SK-N-SH (cell line): ENCODE results near the gene APPL2.

Experiments
- EZH2phosphoT487 ChIP-seq: fragments of 200-600 bp; sonication (generic); IDR thresholded peaks from 2 replicates; pipeline ENCODE4 v1.6.1; 2017; ENCODE audit warnings: low read depth, mixed run types, mild to moderate bottlenecking, antibody characterized with exemption, moderate library complexity, borderline replicate concordance
- GABPA ChIP-seq: IDR thresholded peaks from 2 replicates; pipeline ENCODE4 v1.4.0; 2012; ENCODE audit warnings: low read depth, mild to moderate bottlenecking
- MXI1 ChIP-seq: IDR thresholded peaks from 2 replicates; pipeline ENCODE4 v1.6.1; 2012; ENCODE audit warnings: mild to moderate bottlenecking, low read depth, low read length, improper control_type of control experiment
- POLR2AphosphoS5 ChIP-seq: IDR thresholded peaks from 2 replicates; pipeline ENCODE4 v1.6.1; 2012; ENCODE audit warnings: low read depth, low read length
- TAF1 ChIP-seq: IDR thresholded peaks from 2 replicates; pipeline ENCODE4 v1.6.1; 2012; ENCODE audit warnings: low read depth, mild to moderate bottlenecking, low read length, moderate library complexity, borderline replicate concordance
- TF ChIP-seq, protein P1 (sequence below): fragments of 150-350 bp; IDR thresholded peaks from 2 replicates; pipeline ENCODE4 v1.6.1; 2016; ENCODE audit warnings: mild to moderate bottlenecking, low read depth, low read length
- TF ChIP-seq, protein P2 (sequence below): fragments of 200-600 bp; sonication (generic); IDR thresholded peaks from 2 replicates; pipeline ENCODE4 v1.6.1; 2017; ENCODE audit warnings: antibody characterized with exemption, mild to moderate bottlenecking, moderate library complexity
- TF ChIP-seq, protein P3 (sequence below): fragments of 150-350 bp; IDR thresholded peaks from 2 replicates; pipeline ENCODE4 v1.6.1; 2017; ENCODE audit warnings: antibody characterized with exemption, low read length, low read depth, borderline replicate concordance
- TF ChIP-seq, protein P4 (sequence below): IDR thresholded peaks from 2 replicates; pipeline ENCODE4 v1.6.1; 2012; ENCODE audit warnings: mild to moderate bottlenecking, low read depth, low read length, moderate library complexity

DNA sequence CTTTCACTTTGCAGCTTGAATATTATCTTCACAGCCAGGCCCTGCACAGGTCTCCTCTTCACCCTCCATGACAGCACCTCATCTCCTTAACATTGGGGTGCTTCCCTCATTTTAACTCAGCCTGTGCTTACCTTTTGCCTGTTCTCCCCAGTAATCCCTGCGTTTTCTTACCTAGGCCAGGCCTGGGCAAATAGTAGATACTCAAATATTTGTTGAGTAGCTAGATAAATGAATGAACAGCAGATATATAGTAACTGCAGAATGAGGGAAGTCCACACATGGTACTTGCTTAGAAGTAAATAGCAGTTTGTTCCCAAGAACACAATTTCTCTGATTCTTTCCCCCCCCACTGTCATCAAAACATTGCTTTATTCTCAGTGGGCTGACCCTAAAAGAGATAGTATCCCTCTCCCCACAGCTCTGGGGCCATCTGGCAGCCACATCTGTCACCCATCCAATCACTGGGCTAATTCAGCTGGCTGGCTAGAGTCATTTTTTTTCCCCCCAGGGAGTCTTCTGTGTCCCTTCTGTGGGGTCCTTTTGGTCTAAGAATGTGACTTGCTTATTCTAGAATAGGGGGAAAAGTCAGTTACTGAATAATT lies 43.2 kb downstream of the APPL2 start:
- TF ChIP-seq, protein P1, sequence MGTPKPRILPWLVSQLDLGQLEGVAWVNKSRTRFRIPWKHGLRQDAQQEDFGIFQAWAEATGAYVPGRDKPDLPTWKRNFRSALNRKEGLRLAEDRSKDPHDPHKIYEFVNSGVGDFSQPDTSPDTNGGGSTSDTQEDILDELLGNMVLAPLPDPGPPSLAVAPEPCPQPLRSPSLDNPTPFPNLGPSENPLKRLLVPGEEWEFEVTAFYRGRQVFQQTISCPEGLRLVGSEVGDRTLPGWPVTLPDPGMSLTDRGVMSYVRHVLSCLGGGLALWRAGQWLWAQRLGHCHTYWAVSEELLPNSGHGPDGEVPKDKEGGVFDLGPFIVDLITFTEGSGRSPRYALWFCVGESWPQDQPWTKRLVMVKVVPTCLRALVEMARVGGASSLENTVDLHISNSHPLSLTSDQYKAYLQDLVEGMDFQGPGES, result no peak
- TF ChIP-seq, protein P2, sequence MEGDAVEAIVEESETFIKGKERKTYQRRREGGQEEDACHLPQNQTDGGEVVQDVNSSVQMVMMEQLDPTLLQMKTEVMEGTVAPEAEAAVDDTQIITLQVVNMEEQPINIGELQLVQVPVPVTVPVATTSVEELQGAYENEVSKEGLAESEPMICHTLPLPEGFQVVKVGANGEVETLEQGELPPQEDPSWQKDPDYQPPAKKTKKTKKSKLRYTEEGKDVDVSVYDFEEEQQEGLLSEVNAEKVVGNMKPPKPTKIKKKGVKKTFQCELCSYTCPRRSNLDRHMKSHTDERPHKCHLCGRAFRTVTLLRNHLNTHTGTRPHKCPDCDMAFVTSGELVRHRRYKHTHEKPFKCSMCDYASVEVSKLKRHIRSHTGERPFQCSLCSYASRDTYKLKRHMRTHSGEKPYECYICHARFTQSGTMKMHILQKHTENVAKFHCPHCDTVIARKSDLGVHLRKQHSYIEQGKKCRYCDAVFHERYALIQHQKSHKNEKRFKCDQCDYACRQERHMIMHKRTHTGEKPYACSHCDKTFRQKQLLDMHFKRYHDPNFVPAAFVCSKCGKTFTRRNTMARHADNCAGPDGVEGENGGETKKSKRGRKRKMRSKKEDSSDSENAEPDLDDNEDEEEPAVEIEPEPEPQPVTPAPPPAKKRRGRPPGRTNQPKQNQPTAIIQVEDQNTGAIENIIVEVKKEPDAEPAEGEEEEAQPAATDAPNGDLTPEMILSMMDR, result no peak
- no peak for TF ChIP-seq MXI1
- TF ChIP-seq, protein P3, sequence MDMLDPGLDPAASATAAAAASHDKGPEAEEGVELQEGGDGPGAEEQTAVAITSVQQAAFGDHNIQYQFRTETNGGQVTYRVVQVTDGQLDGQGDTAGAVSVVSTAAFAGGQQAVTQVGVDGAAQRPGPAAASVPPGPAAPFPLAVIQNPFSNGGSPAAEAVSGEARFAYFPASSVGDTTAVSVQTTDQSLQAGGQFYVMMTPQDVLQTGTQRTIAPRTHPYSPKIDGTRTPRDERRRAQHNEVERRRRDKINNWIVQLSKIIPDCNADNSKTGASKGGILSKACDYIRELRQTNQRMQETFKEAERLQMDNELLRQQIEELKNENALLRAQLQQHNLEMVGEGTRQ, result no peak
- no peak for TF ChIP-seq POLR2AphosphoS5
- no peak for TF ChIP-seq GABPA
- TF ChIP-seq, protein P4, sequence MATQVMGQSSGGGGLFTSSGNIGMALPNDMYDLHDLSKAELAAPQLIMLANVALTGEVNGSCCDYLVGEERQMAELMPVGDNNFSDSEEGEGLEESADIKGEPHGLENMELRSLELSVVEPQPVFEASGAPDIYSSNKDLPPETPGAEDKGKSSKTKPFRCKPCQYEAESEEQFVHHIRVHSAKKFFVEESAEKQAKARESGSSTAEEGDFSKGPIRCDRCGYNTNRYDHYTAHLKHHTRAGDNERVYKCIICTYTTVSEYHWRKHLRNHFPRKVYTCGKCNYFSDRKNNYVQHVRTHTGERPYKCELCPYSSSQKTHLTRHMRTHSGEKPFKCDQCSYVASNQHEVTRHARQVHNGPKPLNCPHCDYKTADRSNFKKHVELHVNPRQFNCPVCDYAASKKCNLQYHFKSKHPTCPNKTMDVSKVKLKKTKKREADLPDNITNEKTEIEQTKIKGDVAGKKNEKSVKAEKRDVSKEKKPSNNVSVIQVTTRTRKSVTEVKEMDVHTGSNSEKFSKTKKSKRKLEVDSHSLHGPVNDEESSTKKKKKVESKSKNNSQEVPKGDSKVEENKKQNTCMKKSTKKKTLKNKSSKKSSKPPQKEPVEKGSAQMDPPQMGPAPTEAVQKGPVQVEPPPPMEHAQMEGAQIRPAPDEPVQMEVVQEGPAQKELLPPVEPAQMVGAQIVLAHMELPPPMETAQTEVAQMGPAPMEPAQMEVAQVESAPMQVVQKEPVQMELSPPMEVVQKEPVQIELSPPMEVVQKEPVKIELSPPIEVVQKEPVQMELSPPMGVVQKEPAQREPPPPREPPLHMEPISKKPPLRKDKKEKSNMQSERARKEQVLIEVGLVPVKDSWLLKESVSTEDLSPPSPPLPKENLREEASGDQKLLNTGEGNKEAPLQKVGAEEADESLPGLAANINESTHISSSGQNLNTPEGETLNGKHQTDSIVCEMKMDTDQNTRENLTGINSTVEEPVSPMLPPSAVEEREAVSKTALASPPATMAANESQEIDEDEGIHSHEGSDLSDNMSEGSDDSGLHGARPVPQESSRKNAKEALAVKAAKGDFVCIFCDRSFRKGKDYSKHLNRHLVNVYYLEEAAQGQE, result no peak
- TF ChIP-seq TAF1, result no peak
- no peak for TF ChIP-seq EZH2phosphoT487
